Measurements from ENCODE around the gene BATF. TPM values are rescaled to one million over a fixed set of nuclear protein-coding genes. Genes with fewer than 3 reads are reported as not detected.

BATF gene
- total and polyA plus RNA-seq, 2 experiments from 2014 or later, result not detected

- TF ChIP-seq CTCF (conservative IDR thresholded peaks at IDR 0.05; ENCODE audit: low read depth in 2 of 2) (no peak), NANOG (IDR thresholded peaks at IDR 0.05; ENCODE audit: borderline replicate concordance) (no peak)
Observed at GRCh38 chr14:75491376-75491978, 30.8 kb upstream of the BATF start (continued).

- H4K20me1 ChIP-seq (replicated peaks; ENCODE audit: insufficient read depth), result no peaks in the 10 kb centered on the region
- no peak overlapping the region for H3K4me2 ChIP-seq
- H3K4me3 Mint-ChIP-seq, result no peak overlapping the region
- TF ChIP-seq POLR2AphosphoS5 (IDR thresholded peaks at IDR 0.05; ENCODE audit: low read depth) (no peak), ETS1 (IDR thresholded peaks at IDR 0.05) (no peak), EZH2phosphoT487 (IDR thresholded peaks at IDR 0.05; ENCODE audit: unreplicated experiment) (no peak), REST (IDR thresholded peaks at IDR 0.05; ENCODE audit: unreplicated experiment) (no peak), ZNF462 (CRISPR knock-in tag; IDR thresholded peaks at IDR 0.05) (no peak), STAT1 (IDR thresholded peaks at IDR 0.05; ENCODE audit: unreplicated experiment) (no peak), ZNF331 (CRISPR knock-in tag; IDR thresholded peaks at IDR 0.05; ENCODE audit: low read depth) (no peak), ZNF114 (CRISPR knock-in tag; IDR thresholded peaks at IDR 0.05) (no peak), EZH2 (IDR thresholded peaks at IDR 0.05; ENCODE audit: low read depth, unreplicated experiment) (no peak)
Observed at GRCh38 chr14:75492832-75493591, 29.3 kb upstream of the BATF start.

More at GRCh38 chr14:75492832-75493591, 29.3 kb upstream of the BATF start:
- Histone ChIP-seq H3F3A (replicated peaks; ENCODE audit: low read depth) (no peaks in the 10 kb centered on the region), H3K27ac (ENCODE audit: low read depth) (no peak overlapping the region), H3K27me3 (ENCODE audit: insufficient read depth) (no peaks in the 10 kb centered on the region), H3K36me3 (ENCODE audit: insufficient read depth) (no peaks in the 10 kb centered on the region), H2AFZ (0 out of 2 replicates have a peak overlapping the region, but pooled peaks have one; percentile 28), H3K9me2 (ENCODE audit: insufficient read depth) (peaks cover 13% of the 10 kb centered on the region; the same call in 1 of the 2 replicates), H3K79me2 (replicated peaks; ENCODE audit: insufficient read depth) (no peaks in the 10 kb centered on the region), H3K4me3 (no peak overlapping the region), H3K4me1 (ENCODE audit: insufficient read depth) (no peaks in the 10 kb centered on the region)
- Mint-ChIP-seq H3K27me3 (ENCODE audit: insufficient read depth, low read depth, poor library complexity) (no peaks in the 10 kb centered on the region), H3K27ac (peak overlapping the region; percentile 22; the same call in 1 of the 2 replicates), H3K4me1 (no peaks in the 10 kb centered on the region), H3K36me3 (ENCODE audit: low read depth) (no peaks in the 10 kb centered on the region), H3K9me3 (no peaks in the 10 kb centered on the region)
- DNase-seq (ENCODE audit: low spot score), result no peak
- no peak for ATAC-seq

Data from GM23338 (cell line).